Measurements from ENCODE around the gene TFB2M.

GRCh38 chr1:246595146-246595545 lies 29.1 kb upstream of the TFB2M start:
- no peak for TF ChIP-seq CTCF (conservative IDR thresholded peaks at IDR 0.05; ENCODE audit: low read length)
- no peak for TF ChIP-seq EZH2phosphoT487 (IDR thresholded peaks at IDR 0.05; ENCODE audit: borderline replicate concordance)
